Nucleus accumbens (tissue), 56 donors: ENCODE measurements around the gene CDK10.

Experiments
- DNase-seq, 56 donors: peaks; one replicate each; lab custom pipeline; 2025; lab: John Stamatoyannopoulos, UW

CDK10 gene, protein sequence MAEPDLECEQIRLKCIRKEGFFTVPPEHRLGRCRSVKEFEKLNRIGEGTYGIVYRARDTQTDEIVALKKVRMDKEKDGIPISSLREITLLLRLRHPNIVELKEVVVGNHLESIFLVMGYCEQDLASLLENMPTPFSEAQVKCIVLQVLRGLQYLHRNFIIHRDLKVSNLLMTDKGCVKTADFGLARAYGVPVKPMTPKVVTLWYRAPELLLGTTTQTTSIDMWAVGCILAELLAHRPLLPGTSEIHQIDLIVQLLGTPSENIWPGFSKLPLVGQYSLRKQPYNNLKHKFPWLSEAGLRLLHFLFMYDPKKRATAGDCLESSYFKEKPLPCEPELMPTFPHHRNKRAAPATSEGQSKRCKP

GRCh38 chr16:89686520-89687091 is at the start of gene CDK10:
Gene CDK10, plus strand, starts transcription at chr16:89686689. Its CDS starts 22 bp downstream, at chr16:89686711.
- DNase-seq: peak in 54 of 56 donors; percentile 31 to 94 (median 84)

GRCh38 chr16:89637379-89637778 is 49.1 kb upstream of the CDK10 start:
- DNase-seq: no peak

DNA sequence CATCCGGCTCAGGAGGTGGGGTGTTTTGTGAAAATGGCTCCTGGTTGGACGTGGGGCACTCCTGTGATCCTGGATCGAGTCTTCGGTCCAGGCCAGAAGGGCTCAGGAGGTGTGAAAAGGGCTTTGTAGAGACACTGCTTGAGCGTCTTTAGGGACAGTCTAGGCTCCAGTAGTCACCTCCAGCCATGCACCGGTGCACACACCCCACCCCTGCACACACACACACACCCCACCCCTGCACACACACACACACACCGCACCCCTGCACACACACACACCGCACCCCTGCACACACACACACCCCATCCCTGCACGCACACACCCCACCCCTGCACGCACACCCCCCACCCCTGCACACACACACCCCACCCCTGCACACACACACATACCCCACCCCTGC is 48.0 kb upstream of the CDK10 start:
- no peak for DNase-seq

- no peak for DNase-seq
Observed at GRCh38 chr16:89639385-89639784, 47.1 kb upstream of the CDK10 start.

DNA sequence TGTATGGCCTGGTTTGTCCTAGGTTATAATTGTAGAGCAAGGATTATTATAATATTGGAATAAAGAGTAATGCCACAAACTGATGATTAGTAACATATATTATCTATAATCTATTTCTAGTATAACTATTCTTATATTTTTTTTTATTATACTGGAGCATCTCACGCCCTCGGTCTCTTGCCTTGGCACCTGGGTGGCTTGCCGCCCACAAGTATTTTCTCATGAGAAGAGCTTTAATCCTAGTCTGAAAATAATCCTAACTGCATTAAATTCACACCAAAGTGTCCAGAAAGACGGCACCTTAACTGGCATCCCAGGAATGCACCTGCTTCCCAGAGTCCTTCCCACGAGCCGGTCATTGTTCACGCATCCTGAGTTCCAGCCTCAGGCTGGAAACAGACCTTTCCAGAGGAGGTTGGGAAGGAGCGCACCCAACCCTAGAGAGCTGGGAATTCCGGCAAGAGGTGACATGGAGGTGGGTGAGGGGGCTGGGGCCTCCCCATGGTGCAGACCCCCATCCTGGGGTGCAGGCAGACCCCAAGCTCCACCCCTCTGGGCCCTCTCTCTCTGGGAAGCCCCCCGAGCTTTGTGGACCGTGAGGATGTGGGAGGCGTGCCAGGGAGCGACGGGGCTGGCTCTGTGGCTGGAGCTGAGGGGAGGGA is 44.9 kb upstream of the CDK10 start:
- DNase-seq: no peak

GRCh38 chr16:89642574-89642973 is 43.9 kb upstream of the CDK10 start:
- DNase-seq: no peak

- DNase-seq: no peak
Observed at GRCh38 chr16:89643769-89644300, 42.7 kb upstream of the CDK10 start.

- DNase-seq: no peak
Observed at GRCh38 chr16:89645122-89645521, 41.4 kb upstream of the CDK10 start.

DNA sequence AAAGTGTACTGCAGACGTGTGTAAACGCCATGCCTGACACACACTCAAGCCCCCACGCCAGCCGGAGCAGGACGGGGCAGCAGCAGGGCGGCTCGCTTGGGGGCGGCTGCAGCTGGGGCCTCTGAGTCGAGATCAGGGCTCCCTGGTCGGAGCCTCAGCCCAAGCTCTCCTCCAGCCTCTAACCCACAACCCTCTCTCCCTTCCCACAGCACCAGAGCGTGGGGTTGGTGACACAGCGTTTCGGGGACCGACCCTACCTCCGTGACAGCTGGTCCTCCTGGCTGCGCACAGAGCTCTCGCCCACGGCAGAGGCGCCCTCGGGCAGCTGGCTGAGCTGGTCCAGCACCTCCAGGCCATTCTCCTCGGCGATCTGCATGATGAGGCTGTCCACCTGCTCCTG is 40.2 kb upstream of the CDK10 start:
- DNase-seq: no peak

DNA sequence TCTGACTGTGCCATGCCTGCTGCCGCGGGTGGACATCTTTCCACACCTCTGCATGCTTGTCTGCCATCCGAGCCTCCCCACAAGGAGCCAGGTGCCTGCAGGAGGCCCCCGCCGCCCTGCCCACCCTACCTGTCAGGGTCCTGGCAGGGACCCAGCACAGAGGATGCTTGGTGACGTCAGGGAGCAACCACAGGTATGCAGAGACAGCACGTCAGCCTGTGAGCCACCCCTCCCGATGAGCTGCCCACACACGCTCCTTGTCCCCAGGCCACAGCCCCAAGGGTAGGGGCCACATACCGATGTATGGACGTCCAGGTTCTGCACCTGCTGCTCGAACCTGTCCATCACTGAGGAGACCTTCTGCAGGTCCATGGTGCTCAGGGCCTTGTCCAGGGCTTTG is 39.6 kb upstream of the CDK10 start:
- DNase-seq: no peak

- no peak for DNase-seq
Observed at GRCh38 chr16:89651584-89651983, 34.9 kb upstream of the CDK10 start.

DNA sequence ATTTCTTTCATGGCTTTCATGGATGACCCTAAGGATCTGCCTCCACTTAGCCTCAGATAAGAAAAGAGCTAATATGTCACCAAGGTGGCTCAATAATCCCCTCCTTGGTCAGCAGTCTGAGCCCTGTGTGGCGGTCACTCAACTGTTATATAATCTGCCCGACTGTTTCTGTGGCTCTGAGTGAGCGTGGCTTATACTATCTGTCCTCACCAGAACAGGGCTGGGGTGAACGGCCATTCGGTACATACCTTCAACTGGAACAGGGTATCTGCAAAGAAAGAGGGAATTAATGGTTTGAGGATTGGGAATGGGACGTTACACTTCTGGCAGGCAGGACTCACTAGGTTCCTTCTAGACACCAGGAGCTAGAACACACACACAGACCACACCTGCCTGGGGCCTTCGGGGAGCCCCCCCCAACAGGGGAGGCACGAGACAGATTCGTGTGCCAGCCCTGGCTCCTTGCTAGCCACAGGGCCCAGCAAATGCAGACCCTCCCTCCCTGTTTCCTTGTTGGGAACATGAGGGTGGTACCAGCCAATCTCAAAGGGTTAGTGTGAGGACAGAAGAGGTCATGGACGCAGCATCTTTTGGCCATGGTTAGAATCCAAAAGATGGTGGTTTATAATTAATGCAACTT is 32.7 kb upstream of the CDK10 start:
- DNase-seq: no peak

- DNase-seq: no peak
Observed at GRCh38 chr16:89655062-89655643, 31.3 kb upstream of the CDK10 start.

- DNase-seq: no peak
Observed at GRCh38 chr16:89656435-89657121, 29.9 kb upstream of the CDK10 start.

DNA sequence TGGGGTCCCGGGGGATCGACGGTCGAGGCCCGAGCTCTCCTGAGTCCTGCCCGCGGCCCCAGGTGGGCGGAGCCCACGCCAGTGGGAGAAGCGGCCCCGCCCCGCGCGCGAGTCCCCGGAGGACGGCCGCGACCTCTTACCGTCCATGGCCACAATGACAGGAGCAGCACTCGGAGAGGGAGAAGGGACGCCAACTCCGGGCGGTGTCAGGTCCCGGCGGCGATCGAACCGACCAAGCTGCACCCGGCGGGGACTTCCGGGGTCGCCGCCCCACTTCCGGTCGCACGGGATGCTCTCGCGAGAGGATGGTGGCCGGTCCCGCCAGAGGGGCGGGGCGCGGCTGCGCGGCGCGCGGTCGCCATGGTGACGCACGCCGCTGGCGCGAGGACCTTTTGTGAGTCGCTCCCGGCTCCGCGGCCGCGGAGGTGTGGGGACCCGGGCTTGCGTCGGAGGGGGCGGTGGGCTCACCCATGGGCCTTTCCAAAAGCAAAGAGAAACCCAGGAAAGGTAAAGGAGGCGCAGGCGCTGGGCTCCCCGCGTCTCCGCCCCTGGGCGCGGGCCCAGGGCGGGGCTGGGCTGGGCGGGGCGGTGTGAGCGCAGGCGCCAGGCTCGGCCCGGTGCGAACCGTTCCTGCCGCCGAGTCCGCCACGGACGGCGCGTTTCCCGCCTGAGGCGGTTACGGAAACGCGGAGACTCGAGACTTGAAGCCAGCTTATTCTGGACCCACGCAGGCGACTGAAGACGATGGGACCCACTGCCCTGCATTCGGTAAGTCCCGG is 28.9 kb upstream of the CDK10 start, which contains the start of the genes CHMP1A and SPATA33:
Gene CHMP1A, minus strand, starts transcription at position 267 of the 779 bp plus-strand sequence. Its CDS starts 120 bp downstream, at position 147.
Gene SPATA33, plus strand, starts transcription at position 395 of the 779 bp plus-strand sequence. Its CDS starts 76 bp downstream, at position 471.
- peak in 55 of 56 donors; percentile 30 to 93 (median 82) for DNase-seq

DNA sequence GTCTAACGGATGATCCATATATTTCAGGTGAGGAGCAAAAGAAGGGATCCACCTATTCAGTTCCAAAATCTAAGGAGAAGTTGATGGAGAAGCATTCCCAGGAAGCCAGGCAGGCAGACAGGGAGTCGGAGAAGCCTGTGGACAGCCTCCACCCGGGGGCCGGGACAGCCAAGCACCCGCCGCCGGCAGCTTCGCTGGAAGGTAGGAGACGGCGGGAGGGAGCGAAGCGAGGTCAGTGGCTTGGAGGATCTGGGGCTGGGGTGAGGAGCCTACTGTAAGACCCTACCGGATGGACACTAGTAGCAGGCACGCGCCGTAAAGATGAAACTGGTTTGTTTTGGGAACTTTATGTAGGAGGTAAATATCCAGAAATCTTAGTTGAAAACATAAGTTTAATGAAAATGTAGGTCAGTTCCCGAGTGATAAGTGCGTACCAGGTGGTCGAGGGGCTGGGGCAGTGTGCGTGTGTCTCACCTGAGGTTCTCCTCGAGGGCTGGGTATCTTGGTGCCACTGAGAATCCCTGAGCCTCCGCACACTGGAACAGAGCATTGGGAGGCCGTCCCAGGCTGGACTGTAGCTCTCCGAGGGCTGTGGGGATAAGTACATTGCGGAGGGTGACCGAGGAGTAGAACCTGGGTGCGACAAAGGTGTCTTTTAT is 28.1 kb upstream of the CDK10 start:
- peak in 3 of 56 donors; percentile 19 to 43 (median 33) for DNase-seq

- no peak for DNase-seq
Observed at GRCh38 chr16:89660146-89660545, 26.3 kb upstream of the CDK10 start.

DNA sequence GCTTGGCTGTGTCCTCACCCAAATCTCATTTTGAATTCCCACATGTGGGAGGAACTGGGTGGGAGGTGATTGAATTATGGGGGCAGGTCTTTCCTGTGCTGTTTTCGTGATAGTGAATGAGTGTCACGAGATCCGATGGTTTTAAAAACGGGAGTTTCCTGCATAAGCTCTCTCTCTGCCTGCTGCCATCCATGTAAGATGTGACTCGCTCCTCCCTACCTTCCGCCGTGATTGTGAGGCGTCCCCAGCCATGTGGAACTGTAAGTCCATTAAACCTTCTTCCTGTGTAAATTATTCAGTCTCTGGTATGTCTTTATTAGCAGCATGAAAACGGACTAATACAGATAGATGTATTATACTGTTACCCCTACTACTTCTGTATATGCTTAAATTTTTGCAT is 25.3 kb upstream of the CDK10 start:
- DNase-seq: no peak
